Testis (tissue), 3 donors: ENCODE measurements around the gene RSRP1. TPM values are rescaled to one million over a fixed set of nuclear protein-coding genes. Genes with fewer than 3 reads are reported as not detected.

Source experiments
- DNase-seq: peaks from one replicate; pipeline ENCODE4 v3.0.0-alpha.2; 2019
- H3K27ac ChIP-seq, 2 donors: fragments of 200-600 bp; sonication (generic); one replicate each; pipeline ENCODE4 v1.5.1; 2019
- H3K27me3 ChIP-seq: fragments of 200-600 bp; sonication (generic); one replicate; pipeline ENCODE4 v1.5.1; 2019
- H3K36me3 ChIP-seq: fragments of 200-600 bp; sonication (generic); one replicate; pipeline ENCODE4 v1.5.1; 2017; ENCODE audit warnings: low read depth; ENCODE audit errors: missing control alignments
- H3K4me1 ChIP-seq: fragments of 200-600 bp; sonication (generic); one replicate; pipeline ENCODE4 v1.5.1; 2019
- H3K4me3 ChIP-seq, 2 donors: fragments of 200-600 bp; sonication (generic); one replicate each; pipeline ENCODE4 v1.5.1; 2017 to 2019
- H3K9me3 ChIP-seq: fragments of 200-600 bp; sonication (generic); one replicate; pipeline ENCODE4 v1.5.1; 2017
- POLR2A ChIP-seq: fragments of 450-650 bp; IDR thresholded peaks from one replicate; pipeline ENCODE4 v1.6.1; 2017; ENCODE audit warnings: antibody characterized with exemption, mild to moderate bottlenecking, moderate library complexity
- WGBS, 2 donors: methylation state at CpG; one replicate each; pipeline ENCODE4 v1.1.5; 2018; 5-methylcytosine and 5-hydroxymethylcytosine counted together
- intact Hi-C: fragments of 100-400 bp; cut with DNase I; formaldehyde crosslinking; loops from one replicate; pipeline ENCODE4 v1.15.1; 2023; ENCODE audit warnings: low total_unique reads
- polyA plus RNA-seq: library from polyadenylated mRNA; stranded (reverse); fragments of 350-450 nt; fragmentation: Illumina TruSeq; extraction: RNeasy Lipid Tissue Mini Kit (QIAGEN cat#74804); gene quantifications from one replicate; pipeline ENCODE4 v1.2.3, GENCODE V29; 2014; ENCODE audit warnings: low read depth, low replicate concordance; ENCODE audit not compliant: insufficient read depth
- total RNA-seq, 2 donors: library from RNA; depleted of rRNA; stranded (reverse); fragments of >200 nt; gene quantifications; one replicate each; pipeline ENCODE4 v1.2.3, GENCODE V29; 2016
- TF ChIP-seq, protein P1 (sequence below), 3 experiments: fragments of 450-650 bp in 2 of 3; fragments of 200-600 bp in 1 of 3; sonication (generic) in 1 of 3; IDR thresholded peaks; one replicate each; pipeline ENCODE4 v1.5.1; 2016 to 2019; ENCODE audit warnings: antibody characterized with exemption in 3 of 3, mild to moderate bottlenecking in 2 of 3, moderate library complexity in 1 of 3

RSRP1 gene
- total and polyA plus RNA-seq, 3 donors from 2014 or later = 73.7 to 175 (median 171) TPM

DNA sequence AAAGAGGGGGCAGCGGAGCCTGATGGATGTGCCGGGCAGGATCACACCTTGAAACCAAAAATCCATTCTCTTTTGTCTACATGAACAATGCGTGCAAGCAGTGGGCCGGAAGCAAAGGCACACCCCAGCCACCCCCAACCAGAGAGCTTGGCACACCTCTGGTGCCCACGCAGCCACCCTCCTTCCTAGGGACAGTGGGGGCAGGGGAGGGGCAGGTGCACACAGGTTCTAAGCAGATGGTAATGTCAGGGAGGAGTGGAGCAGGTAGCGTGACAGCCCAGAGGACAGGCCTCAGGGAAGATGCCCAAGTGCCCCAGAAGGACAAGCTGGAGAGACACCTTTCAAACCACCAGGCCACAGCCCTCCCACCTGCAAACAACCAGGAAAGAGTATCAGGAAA, 51.4 kb downstream of the RSRP1 start:
- no peaks in the 10 kb centered on the region for H3K36me3 ChIP-seq
- DNase-seq = no peak
- no peak for TF ChIP-seq POLR2A
- TF ChIP-seq, protein P1, sequence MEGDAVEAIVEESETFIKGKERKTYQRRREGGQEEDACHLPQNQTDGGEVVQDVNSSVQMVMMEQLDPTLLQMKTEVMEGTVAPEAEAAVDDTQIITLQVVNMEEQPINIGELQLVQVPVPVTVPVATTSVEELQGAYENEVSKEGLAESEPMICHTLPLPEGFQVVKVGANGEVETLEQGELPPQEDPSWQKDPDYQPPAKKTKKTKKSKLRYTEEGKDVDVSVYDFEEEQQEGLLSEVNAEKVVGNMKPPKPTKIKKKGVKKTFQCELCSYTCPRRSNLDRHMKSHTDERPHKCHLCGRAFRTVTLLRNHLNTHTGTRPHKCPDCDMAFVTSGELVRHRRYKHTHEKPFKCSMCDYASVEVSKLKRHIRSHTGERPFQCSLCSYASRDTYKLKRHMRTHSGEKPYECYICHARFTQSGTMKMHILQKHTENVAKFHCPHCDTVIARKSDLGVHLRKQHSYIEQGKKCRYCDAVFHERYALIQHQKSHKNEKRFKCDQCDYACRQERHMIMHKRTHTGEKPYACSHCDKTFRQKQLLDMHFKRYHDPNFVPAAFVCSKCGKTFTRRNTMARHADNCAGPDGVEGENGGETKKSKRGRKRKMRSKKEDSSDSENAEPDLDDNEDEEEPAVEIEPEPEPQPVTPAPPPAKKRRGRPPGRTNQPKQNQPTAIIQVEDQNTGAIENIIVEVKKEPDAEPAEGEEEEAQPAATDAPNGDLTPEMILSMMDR (IDR thresholded peaks at IDR 0.05) = no peak
- no peaks in the 10 kb centered on the region for H3K27me3 ChIP-seq
- H3K9me3 ChIP-seq = no peaks in the 10 kb centered on the region
- no peaks in the 10 kb centered on the region for H3K4me1 ChIP-seq
- WGBS, 2 donors = 77 to 96% methylated on average over 6 of the region's 6 CpGs
- no peak overlapping the region for H3K27ac ChIP-seq
- intact Hi-C loops = no loop called here
- no peak overlapping the region for H3K4me3 ChIP-seq

DNA sequence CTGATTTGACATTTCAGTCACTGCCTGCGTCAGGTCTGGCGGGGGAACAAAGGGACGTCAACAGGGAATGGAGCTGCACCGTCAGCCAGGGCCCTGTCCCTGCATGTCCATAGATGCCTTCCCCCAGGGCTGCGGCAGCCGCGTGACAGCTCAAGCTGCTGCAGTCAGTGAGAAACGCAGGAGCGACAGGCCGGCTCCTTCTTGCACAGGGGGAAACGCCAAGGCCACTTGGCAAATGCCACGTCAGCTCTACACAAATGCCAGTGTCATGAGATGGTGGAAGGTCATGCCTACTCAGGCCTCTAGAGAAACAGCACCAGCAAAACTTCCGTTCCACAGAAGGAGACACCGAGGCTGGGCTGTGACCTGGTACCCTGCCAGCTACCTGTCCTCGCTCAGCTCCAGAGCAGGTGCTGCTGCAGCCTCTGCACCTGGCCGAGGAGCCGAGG, 52.7 kb downstream of the RSRP1 start:
- Histone ChIP-seq H3K27me3 (no peaks in the 10 kb centered on the region), H3K4me1 (no peaks in the 10 kb centered on the region), H3K9me3 (no peaks in the 10 kb centered on the region), H3K36me3 (no peaks in the 10 kb centered on the region), H3K27ac (no peak overlapping the region), H3K4me3 (no peak overlapping the region)
- WGBS, 2 donors = 79 to 81% methylated on average over 14 to 17 of the region's 17 CpGs
- TF ChIP-seq, protein P1 (IDR thresholded peaks at IDR 0.05) = no peak
- no peak for TF ChIP-seq POLR2A
- intact Hi-C loops = no loop called here
- DNase-seq = no peak

DNA sequence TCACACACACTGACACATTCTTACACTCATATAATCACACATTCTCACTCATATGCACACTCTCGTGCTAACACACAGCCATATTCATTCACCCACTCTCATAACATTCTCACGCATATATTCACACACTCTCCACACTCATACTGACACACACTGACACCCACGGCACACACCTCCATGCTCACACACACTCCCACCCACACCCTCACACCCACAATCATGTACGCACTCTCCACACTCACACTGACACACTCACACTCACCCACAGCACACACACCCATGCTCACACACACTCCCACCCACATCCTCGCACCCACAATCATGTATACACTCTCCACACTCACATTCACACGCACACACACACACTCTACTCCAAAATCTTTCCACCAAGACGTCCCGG, 53.2 kb downstream of the RSRP1 start:
- Histone ChIP-seq H3K9me3 (no peaks in the 10 kb centered on the region), H3K27ac (no peak overlapping the region), H3K36me3 (no peaks in the 10 kb centered on the region), H3K4me3 (no peak overlapping the region), H3K4me1 (no peaks in the 10 kb centered on the region), H3K27me3 (no peaks in the 10 kb centered on the region)
- TF ChIP-seq POLR2A = no peak
- TF ChIP-seq, protein P1 (IDR thresholded peaks at IDR 0.05) = no peak
- 80 to 88% methylated on average over 8 of the region's 8 CpGs for WGBS, 2 donors
- intact Hi-C loops = no loop called here
- no peak for DNase-seq

DNA sequence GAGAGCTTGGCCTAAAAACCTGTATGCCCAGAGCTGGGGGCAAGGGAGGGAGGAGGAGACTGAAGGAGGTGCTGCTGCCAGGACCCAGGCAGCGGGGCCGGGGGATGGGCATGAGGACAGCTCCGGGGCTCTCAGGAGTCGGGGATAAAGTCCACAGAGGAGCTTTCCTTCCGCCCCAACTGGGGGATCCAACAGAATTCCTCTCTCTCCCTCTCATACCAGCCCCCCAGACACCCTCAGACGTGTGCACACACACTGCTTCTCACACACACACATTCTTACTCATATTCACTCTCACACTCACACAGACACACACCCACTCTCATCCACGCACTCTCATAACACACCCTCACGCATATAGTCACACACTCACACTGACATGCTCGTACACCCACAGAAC, 54.0 kb downstream of the RSRP1 start:
- intact Hi-C loops = no loop called here
- Histone ChIP-seq H3K4me3 (no peak overlapping the region), H3K27ac (no peak overlapping the region), H3K36me3 (no peaks in the 10 kb centered on the region), H3K27me3 (no peaks in the 10 kb centered on the region), H3K4me1 (no peaks in the 10 kb centered on the region), H3K9me3 (no peaks in the 10 kb centered on the region)
- TF ChIP-seq, protein P1 (IDR thresholded peaks at IDR 0.05) = no peak
- no peak for TF ChIP-seq POLR2A
- WGBS, 2 donors = 70 to 74% methylated on average over 9 of the region's 9 CpGs
- DNase-seq = no peak

Other genes starting within 250 kb of the RSRP1 start
- 10 to 100 TPM; 33.9 to 38.2 TPM for gene SYF2, start 15.0 kb downstream of the RSRP1 start, total RNA-seq
- 40.7 TPM for gene SYF2, start 15.0 kb downstream of the RSRP1 start, polyA plus RNA-seq
- under 1 TPM; 0.47 to 0.50 TPM for gene RHD, start 25.1 kb upstream of the RSRP1 start, total RNA-seq
- 0.34 TPM for gene RHD, start 25.1 kb upstream of the RSRP1 start, polyA plus RNA-seq
- gene TMEM50A, start 90.9 kb upstream of the RSRP1 start, total RNA-seq = 10 to 100 TPM; 52.6 to 57.2 TPM
- 58.0 TPM for gene TMEM50A, start 90.9 kb upstream of the RSRP1 start, polyA plus RNA-seq
- 1 to 10 TPM; 3.9 to 4.2 TPM for gene RHCE, start 173.4 kb upstream of the RSRP1 start, total RNA-seq
- 1.2 TPM for gene RHCE, start 173.4 kb upstream of the RSRP1 start, polyA plus RNA-seq
- 10 to 100 TPM; 22.1 to 25.4 TPM for gene MACO1, start 183.4 kb upstream of the RSRP1 start, total RNA-seq
- gene MACO1, start 183.4 kb upstream of the RSRP1 start, polyA plus RNA-seq = 51.3 TPM